Superior temporal gyrus (tissue), 1 donor: ENCODE results near the gene EYS.
"Not testable (repeated sequence)": the region's sequence is repeated elsewhere in the genome, so short reads cannot be mapped to it uniquely, and the experiment has no call there.

Experiments
- DNase-seq: peaks from one replicate; pipeline ENCODE4 v3.0.0-alpha.2; 2016; ENCODE audit errors: extremely low spot score

Gene EYS

GRCh38 chr6:64049736-64050135 is 1657.3 kb downstream of the EYS start:
- no peak for DNase-seq

GRCh38 chr6:64046746-64047208 is 1660.2 kb downstream of the EYS start:
- DNase-seq: no peak

DNA sequence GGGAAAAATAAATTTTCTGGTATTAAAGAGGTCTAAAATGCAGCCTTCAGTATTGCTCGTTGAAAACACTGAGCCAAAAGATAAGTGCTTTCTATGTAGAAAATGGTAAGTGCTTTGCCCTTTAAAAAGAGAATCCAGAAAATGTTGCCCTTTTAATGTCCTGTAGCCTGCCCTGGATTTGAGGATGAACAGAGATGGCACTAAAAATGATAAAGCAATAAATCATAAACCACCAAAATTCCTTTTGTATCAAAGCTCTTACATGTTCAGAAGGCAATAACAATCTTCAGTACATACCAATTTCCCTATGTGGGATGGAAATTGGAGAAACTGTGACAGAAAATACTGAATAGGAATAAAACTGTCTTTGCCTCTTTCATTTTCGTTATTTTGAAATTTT is 1665.7 kb downstream of the EYS start:
- DNase-seq: no peak

DNA sequence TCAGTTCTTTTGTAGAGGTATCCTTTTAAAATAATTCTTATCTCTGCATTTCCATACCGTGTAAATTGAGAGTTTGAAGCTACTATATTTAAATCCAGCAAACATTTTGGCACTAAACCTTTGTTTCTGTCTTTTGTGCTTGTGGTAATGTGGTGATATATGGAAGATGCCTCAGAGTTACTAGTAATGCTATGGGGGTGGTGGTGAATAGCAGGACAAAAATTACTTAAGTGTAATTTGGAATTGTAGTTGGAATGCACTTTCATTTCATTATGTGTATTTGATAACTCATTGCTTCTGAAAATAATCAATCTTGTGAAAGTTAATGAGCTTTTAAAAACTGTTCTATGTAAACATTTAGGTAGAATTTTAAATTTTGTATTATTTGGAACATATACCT is 1666.9 kb downstream of the EYS start:
- DNase-seq: no peak

GRCh38 chr6:64037427-64037826 is 1669.6 kb downstream of the EYS start:
- no peak for DNase-seq

DNA sequence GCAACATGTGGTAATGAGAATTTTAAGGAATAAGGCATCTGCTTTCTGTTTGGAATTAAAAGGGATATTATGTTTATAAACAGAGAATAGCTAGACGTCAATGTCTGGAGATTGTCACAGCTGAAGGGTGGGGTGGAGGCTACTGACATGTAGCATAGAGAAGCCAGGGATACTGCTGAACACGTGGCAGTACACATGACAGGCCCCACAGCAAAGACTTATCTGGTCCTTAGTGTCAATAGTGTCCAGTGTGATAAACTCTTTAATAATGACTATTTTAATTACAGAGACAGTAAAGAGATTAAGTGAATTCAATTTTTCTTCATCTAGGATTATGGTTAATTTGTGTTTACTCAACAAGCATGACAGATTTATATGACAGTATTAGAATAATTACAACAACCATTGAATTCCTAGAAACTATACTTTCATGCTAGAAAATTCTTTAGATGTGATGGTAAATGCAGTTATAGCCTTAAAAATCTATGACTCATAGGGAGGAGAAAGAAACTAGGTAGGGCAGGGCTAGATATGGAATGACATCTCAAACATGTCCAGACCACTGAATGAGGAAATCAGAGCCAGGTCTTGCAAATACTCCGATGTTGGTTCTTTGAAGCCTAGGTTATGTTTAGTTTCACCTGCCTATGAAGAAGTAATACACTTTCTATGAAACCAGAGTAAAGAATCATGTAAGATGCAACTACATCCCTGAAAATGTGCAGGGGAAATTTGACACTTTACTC is 1671.9 kb downstream of the EYS start:
- no peak for DNase-seq

GRCh38 chr6:64034291-64034690 is 1672.7 kb downstream of the EYS start:
- no peak for DNase-seq

- DNase-seq: not testable (repeated sequence)
These were observed 1675.9 kb downstream of the EYS start for GRCh38 chr6:64030950-64031618.

- no peak for DNase-seq
These were observed 1683.3 kb downstream of the EYS start for GRCh38 chr6:64023693-64024092.

DNA sequence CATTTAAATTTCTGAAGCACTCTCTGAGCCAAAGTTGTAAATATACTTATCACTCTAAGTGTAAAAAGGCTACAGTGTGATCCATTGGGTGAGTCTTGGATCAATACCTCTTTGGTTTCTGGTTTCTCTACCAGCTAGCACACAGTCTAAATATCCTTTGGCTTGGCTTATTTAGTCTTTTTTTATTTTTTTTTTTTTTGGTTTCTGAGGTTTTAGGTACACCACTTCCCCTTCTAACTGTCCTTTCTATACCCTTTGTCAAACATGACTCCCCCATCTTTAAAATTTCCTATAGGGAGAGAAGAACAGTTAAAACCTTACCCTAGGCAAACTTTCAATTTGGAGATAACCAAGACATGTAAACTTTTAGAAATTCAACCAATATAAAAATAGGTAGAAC is 1692.4 kb downstream of the EYS start:
- no peak for DNase-seq

DNA sequence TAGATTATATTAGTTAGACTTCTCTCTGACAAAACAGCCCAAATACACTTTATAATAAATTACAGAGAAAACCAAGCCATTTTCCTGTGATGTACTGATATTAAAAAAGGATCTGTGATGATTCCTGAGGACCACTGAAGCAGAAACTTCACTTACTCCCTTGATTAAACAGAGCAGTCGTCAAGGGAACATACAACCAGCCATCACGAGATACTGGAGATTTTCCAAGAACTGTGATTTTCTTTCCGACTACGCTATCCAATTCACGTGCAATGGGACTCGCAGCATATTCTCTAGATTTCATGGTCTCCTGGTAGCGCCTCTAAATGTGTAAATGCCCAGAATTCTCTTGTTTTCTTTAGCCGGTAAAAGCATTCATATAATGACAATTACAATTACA is 1694.0 kb downstream of the EYS start:
- DNase-seq: peak; percentile 49

DNA sequence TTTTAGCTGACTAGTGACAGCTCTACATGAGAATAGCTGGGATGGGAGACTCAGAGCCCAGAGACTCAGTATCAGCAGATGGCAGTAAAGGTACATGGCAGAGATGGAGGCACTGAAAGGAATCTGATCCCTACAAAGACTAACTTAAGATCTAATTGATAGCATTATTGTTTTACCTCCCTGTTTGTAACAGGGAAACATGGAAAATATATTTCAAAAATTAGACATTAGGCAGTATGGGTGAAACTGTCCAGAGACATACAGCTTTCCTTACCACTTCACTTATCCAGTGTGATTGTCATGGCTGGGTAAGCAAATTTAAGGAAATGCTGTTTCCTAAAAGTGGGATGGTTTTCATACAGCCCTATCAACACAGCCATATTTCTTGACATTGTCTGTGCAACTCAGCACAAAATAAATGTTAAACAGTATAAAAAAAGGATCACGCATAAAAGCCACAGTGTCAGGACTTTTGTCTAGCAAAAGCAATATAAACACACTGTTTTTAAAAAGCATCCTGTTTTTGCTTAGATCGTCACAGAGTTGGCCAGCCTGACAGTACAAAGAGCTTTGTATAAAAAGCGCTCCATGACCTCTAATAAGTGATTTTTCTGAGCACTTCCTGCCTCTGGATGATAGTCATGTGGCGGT is 1694.5 kb downstream of the EYS start:
- DNase-seq: peak; percentile 88

DNA sequence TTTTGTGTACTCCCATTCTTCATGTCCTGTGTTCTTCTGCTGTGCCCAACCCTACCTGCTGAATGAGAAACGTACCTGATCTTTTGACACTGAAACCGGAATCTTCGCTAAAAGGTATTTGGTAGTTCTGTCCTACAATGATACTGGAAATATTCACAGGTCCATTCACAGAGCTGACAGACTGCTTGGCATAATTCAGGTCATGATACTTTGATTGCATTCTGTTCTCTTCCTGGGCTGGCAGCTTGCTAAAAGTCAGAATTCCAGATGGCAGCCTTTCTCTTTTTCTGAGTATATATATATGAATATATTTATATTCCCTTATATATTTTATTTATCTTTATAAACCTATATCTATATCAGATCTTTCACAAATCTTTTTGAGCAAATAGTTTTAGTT is 1696.4 kb downstream of the EYS start:
- no peak for DNase-seq

GRCh38 chr6:64010010-64010409 is 1697.0 kb downstream of the EYS start:
- no peak for DNase-seq

DNA sequence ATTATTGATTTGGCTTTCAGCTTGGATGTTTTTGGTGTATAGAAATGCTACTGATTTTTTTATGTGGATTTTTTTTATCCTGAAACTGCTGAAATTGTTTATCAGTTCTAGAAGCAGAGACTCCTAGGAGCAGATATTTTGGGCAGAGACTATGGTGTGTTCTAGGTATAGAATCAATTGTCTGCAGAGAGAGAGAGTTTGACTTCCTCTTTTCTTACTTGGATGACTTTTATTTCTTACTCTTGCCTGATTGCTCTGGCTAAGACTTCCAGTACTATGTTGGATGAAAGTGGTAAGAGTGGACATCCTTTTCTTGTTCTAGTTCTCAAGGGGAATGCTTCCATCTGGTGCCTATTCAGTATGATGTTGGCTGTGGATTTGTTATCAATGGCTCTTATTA is 1700.8 kb downstream of the EYS start:
- DNase-seq: no peak

- DNase-seq: no peak
These were observed 1706.1 kb downstream of the EYS start for GRCh38 chr6:64000818-64001491.

- no peak for DNase-seq
These were observed 1707.4 kb downstream of the EYS start for GRCh38 chr6:63999613-64000012.

DNA sequence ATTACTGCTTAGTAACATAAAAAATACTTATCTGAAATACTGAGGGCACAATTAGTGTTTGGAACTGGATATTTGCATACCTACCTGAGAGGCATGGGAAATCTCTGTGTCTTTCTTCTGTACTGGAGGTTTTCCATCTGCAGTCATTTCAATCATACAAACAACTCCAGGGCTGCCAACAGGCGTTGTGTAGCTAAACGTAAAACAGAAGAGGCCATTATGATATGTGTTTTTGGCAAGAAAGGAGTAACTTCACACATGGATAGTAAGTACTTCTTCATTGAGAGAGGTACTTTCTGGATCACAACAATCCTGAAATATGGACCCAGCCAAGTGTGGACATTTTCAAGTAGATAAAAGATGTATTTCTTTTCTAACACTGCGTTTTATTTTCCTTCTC is 1708.0 kb downstream of the EYS start:
- DNase-seq: no peak

DNA sequence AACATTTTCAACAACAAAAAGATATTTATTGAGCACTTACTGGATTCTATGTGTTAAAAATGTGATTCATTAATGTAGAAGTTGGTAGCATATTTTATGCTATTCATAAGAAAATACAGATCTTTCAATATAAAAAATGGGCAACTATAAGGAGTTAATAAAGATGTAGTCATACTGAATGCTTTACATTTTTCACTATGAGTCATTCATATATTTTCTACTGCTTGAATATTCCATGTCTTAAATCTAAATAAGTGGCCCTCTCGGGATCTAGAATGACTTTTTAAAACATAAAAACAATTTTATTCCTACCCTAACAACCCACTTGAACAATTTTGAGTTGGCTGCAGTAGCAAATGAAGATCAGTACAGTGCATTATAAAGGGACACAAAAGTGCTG is 1709.3 kb downstream of the EYS start:
- DNase-seq: no peak

DNA sequence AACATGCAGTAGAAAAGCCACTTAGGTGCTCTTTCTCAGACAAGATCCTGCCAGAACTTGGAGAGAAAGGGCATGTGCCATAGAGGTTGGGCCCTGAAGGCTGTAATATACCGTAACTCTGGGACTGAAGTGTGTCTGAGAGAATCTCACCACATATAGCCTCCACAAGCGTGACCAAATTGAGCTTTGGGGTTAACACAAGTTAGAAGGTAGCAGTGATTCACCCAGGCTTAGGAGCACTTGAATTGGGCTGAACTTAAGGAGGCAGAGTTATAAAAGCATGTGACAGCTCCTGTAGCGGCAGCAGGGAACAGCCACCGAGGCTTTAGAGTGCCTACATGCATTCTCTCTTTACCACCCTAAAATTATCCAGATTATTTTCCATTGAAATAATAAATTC is 1709.8 kb downstream of the EYS start:
- DNase-seq: no peak

GRCh38 chr6:63985223-63985622 is 1721.8 kb downstream of the EYS start:
- no peak for DNase-seq

- no peak for DNase-seq
These were observed 1731.3 kb downstream of the EYS start for GRCh38 chr6:63975699-63976098.
